Measurements from ENCODE around the gene APPBP2.
"Not testable (repeated sequence)": the region's sequence is repeated elsewhere in the genome, so short reads cannot be mapped to it uniquely, and the experiment has no call there.

The APPBP2 gene

GRCh38 chr17:60421273-60422161 is 104.5 kb downstream of the APPBP2 start:
- Histone ChIP-seq H3K27ac (no peak overlapping the region), H3K9ac (peak overlapping the region; percentile 66; the same call in 1 of the 2 replicates), H3K4me2 (peak overlapping the region; percentile 21), H3K79me2 (ENCODE audit: insufficient read depth, low read depth) (no peaks in the 10 kb centered on the region), H3K4me3 (IDR thresholded peaks at IDR 0.05; ENCODE audit: insufficient read depth, low read depth, low read length) (no peak overlapping the region), H3K36me3 (ENCODE audit: insufficient read depth) (no peaks in the 10 kb centered on the region), H4K20me1 (ENCODE audit: insufficient read depth) (no peaks in the 10 kb centered on the region), H2AFZ (ENCODE audit: low read depth) (peak overlapping the region; percentile 95), H3K27me3 (ENCODE audit: insufficient read depth, low read depth) (no peaks in the 10 kb centered on the region), H3K4me1 (ENCODE audit: low read depth, poor library complexity, severe bottlenecking) (peaks cover 8% of the 10 kb centered on the region)
- peak; percentile 98 for TF ChIP-seq CTCF (conservative IDR thresholded peaks at IDR 0.05; ENCODE audit: low read depth, low read length)

GRCh38 chr17:60419875-60420274 is 106.2 kb downstream of the APPBP2 start:
- H3K4me3 ChIP-seq (IDR thresholded peaks at IDR 0.05; ENCODE audit: insufficient read depth, low read depth, low read length); H3K36me3 ChIP-seq (ENCODE audit: insufficient read depth); H3K4me1 ChIP-seq (ENCODE audit: low read depth, poor library complexity, severe bottlenecking); H2AFZ ChIP-seq (ENCODE audit: low read depth); H3K79me2 ChIP-seq (ENCODE audit: insufficient read depth, low read depth); H3K4me2 ChIP-seq; H3K27me3 ChIP-seq (ENCODE audit: insufficient read depth, low read depth); H3K9ac ChIP-seq; H4K20me1 ChIP-seq (ENCODE audit: insufficient read depth); H3K27ac ChIP-seq: not testable (repeated sequence)

- not testable (repeated sequence) for H3K4me2 ChIP-seq; H2AFZ ChIP-seq (ENCODE audit: low read depth); H3K9ac ChIP-seq; H3K36me3 ChIP-seq (ENCODE audit: insufficient read depth); H4K20me1 ChIP-seq (ENCODE audit: insufficient read depth); H3K27ac ChIP-seq; H3K79me2 ChIP-seq (ENCODE audit: insufficient read depth, low read depth); H3K4me3 ChIP-seq (IDR thresholded peaks at IDR 0.05; ENCODE audit: insufficient read depth, low read depth, low read length); H3K4me1 ChIP-seq (ENCODE audit: low read depth, poor library complexity, severe bottlenecking); H3K27me3 ChIP-seq (ENCODE audit: insufficient read depth, low read depth)
Observed at GRCh38 chr17:60419003-60419402, 107.0 kb downstream of the APPBP2 start.

GRCh38 chr17:60416368-60416925 is 109.6 kb downstream of the APPBP2 start:
- H3K27ac ChIP-seq = no peak overlapping the region
- no peak overlapping the region for H3K4me2 ChIP-seq
- no peak for TF ChIP-seq CTCF (conservative IDR thresholded peaks at IDR 0.05; ENCODE audit: low read depth, low read length)
- no peaks in the 10 kb centered on the region for H4K20me1 ChIP-seq (ENCODE audit: insufficient read depth)
- H3K9ac ChIP-seq = no peak overlapping the region
- no peak overlapping the region for H3K4me3 ChIP-seq (IDR thresholded peaks at IDR 0.05; ENCODE audit: insufficient read depth, low read depth, low read length)
- no peak overlapping the region for H2AFZ ChIP-seq (ENCODE audit: low read depth)
- H3K36me3 ChIP-seq (ENCODE audit: insufficient read depth) = no peaks in the 10 kb centered on the region
- H3K79me2 ChIP-seq (ENCODE audit: insufficient read depth, low read depth) = no peaks in the 10 kb centered on the region
- H3K4me1 ChIP-seq (ENCODE audit: low read depth, poor library complexity, severe bottlenecking) = peaks cover 8% of the 10 kb centered on the region
- no peaks in the 10 kb centered on the region for H3K27me3 ChIP-seq (ENCODE audit: insufficient read depth, low read depth)

- no peak overlapping the region for H3K4me2 ChIP-seq
- H3K9ac ChIP-seq = no peak overlapping the region
- no peaks in the 10 kb centered on the region for H3K79me2 ChIP-seq (ENCODE audit: insufficient read depth, low read depth)
- no peak for TF ChIP-seq CTCF (conservative IDR thresholded peaks at IDR 0.05; ENCODE audit: low read depth, low read length)
- H2AFZ ChIP-seq (ENCODE audit: low read depth) = no peak overlapping the region
- no peak overlapping the region for H3K27ac ChIP-seq
- H3K4me1 ChIP-seq (ENCODE audit: low read depth, poor library complexity, severe bottlenecking) = no peaks in the 10 kb centered on the region
- H3K4me3 ChIP-seq (IDR thresholded peaks at IDR 0.05; ENCODE audit: insufficient read depth, low read depth, low read length) = no peak overlapping the region
- H4K20me1 ChIP-seq (ENCODE audit: insufficient read depth) = no peaks in the 10 kb centered on the region
- no peaks in the 10 kb centered on the region for H3K27me3 ChIP-seq (ENCODE audit: insufficient read depth, low read depth)
- no peaks in the 10 kb centered on the region for H3K36me3 ChIP-seq (ENCODE audit: insufficient read depth)
Observed at GRCh38 chr17:60415146-60415545, 110.9 kb downstream of the APPBP2 start.

All from KMS-11 (cell line).